Activated CD8-positive, alpha-beta memory T cell treated with anti-CD3 and anti-CD28 coated beads for 36 hours (primary cell): ENCODE results near the gene FAM13C. TPM values are rescaled to one million over a fixed set of nuclear protein-coding genes. Genes with fewer than 3 reads are reported as not detected.

Source experiments
- CTCF ChIA-PET: fragments of 350-600 bp; sonication (Branson Sonifier 250); formaldehyde crosslinking; loops from one replicate; lab custom pipeline; 2021; ENCODE audit warnings: antibody characterized with exemption; lab: Charles Lee
- POLR2A ChIA-PET: fragments of 350-600 bp; sonication (Branson Sonifier 250); formaldehyde crosslinking; loops from one replicate; lab custom pipeline; 2021; ENCODE audit warnings: antibody characterized with exemption; lab: Charles Lee
- total RNA-seq, 2 experiments: library from RNA; stranded (reverse); gene quantifications; one replicate each; pipeline ENCODE4 v1.2.3, GENCODE V29; 2021

Gene FAM13C
- total RNA-seq, 2 experiments from 2014 or later, result not detected

DNA sequence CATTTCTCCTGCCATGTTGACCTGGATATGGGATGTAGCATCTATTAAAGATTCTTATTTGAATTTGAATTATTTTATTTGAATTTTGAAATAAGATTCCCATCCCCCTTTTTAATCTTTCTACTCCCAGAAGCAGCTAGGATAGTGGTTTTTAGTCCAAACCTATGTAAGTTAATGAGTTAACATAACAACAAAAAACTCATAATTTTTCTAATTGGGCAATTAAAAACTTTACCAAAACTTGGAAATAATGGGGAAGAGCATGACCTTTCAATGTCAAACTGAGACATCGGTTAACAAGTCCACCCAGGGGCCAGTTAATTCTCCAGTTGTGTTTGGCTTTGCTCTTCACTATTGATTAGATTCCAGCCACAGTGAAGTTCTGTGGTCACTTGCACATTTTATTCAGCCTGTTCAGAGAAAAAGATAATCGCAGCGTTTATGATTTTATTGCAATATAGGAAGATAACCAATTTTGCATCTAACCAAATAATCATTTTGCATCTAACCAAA is 1.2 kb upstream of the FAM13C start:
- ChIA-PET CTCF (no interaction called here), POLR2A (no interaction called here)

DNA sequence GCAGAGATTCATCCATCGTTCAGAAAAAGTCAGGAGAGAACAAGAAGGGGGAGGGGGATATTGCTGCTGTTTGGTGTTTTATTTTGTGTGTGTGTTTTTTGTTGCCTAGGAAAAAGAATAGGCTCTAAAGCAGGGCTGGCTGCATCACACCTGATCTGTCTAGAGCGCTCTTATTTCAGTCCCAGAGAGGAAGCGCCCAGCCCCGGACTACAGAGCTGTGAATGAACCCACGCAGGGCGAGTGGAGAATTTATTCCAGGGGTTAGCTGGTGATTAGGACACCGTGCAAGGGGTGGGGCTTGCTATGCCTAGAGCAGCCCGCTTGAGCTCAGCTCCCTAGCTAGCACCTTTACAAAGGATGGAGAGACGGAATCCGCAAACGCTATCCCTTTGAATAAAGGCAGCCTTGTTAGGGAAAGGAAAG is 621 bp upstream of the FAM13C start:
- POLR2A ChIA-PET, result no interaction called here

DNA sequence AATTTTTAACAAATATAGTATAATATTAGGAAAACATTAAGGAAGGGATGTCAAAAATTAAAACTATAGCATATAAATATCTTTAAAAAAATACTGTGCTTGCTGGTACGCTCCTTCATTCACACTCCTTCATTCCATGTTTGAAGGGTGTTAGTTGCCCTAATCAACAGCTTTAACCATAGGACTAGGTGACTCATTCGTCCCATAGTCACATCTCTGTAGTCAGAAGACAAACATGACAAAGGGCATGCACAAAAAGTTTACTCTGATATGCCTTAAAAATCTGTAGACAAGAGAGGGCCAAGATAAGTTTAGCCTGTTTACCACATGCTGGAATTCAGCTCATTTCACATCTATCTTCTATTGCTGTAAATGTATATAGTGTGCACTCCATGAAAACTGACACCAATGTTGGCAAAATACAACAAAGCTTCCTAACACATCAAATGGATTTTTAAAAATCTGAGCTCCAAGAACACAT is 646 bp downstream of the FAM13C start:
- ChIA-PET CTCF (no interaction called here), POLR2A (no interaction called here)

More for the DNA sequence above, 621 bp upstream of the FAM13C start:
- CTCF ChIA-PET, result no interaction called here

DNA sequence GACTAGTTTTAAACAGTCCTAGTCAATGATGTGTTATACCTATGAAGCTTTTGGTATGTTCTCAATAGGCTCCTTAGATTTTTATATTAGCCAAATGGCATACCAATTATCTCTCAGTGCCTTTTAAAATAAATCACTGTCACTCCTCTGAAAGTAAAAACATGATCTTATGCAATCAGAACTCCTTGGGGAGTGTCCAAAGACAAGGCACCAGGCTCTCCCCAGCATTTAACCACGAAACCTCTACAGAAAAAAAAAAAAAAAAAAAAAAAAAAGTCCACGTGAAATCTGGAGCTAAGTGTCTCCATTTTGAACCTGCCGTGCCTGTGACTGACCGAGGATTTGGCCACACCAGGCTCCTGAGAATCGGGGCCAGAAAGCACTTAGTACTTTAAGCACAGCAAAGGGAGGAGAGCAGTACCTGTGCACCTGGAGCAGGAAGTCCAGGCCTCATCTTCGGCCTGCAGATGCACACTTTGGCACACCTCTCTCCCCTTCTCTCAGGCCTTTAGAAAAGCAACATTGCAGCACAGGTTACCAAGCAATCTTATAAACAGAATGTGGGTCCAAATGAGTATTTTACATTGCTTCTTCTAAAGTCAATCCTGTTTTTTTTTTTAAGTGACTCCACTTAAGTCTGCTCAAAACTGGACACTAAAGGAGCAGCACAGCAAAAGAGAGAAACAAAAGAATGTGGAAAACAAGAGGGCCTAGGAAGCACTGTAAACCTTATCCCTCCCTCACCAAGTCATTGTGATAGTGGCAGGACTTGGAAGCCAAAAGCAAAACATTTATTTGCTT is 1.5 kb downstream of the FAM13C start:
- ChIA-PET CTCF (no interaction called here), POLR2A (interaction anchor here (0.6 kb wide), 1 partner anchor 839 kb away, joined by 3 read pairs; no protein-coding TSS in a partner anchor)

DNA sequence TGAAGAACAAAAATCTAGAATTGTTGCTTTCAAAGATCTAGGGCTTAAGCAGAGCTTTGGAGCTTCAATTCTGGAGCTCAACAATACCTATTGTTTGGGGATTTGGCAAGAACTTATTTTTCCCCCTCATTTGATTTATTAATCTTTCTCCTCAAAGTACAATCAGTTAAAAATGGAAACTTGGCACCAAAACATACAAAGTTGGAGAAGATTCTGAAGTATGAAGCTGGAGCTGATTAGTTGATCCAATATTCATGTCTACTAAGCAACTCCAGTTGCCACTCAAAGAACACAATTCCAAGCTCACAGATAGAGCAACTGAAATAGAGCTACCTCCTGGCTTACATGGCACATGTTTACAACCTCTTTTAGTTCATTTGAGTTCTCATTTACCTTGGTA is 3.8 kb downstream of the FAM13C start:
- ChIA-PET CTCF (no interaction called here), POLR2A (no interaction called here)

DNA sequence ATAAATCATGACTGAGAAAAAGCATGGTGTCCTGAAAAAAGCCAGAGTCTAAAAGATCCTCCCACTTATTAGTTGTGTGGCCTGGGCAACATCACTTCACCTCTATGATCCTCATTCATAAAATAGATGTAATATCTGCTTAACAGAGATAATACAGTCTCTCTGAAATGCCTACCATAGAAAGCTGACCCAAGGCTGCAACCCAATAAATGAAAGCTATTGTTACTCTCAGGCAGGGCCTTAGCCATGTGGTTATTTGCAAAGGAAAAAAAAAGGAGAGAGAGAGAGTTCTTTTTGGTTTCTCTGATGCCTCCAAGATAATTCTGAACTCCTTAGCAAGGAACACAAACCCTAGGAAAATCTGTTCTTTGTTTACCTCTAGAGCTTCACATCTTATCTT is 7.9 kb downstream of the FAM13C start:
- ChIA-PET POLR2A (no interaction called here), CTCF (no interaction called here)

DNA sequence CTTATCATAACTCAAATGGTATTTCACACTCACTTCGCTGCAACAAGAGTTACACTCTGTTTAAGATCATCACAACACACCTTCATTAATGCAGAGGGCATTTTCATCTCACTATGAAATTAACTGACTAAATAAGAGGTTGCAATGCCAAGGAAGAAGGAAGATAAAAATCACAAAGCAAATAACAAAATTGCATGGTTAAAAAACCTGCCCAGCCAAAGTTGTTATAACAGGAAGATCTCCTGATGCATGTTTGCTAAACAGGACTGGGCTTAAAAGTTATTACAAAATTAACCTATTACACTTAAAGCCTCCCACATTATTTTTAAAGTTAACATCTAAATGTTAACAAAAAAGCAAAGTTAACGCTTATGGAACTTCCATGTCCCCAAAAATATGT is 11.8 kb downstream of the FAM13C start:
- POLR2A ChIA-PET, result no interaction called here
- CTCF ChIA-PET, result no interaction called here

DNA sequence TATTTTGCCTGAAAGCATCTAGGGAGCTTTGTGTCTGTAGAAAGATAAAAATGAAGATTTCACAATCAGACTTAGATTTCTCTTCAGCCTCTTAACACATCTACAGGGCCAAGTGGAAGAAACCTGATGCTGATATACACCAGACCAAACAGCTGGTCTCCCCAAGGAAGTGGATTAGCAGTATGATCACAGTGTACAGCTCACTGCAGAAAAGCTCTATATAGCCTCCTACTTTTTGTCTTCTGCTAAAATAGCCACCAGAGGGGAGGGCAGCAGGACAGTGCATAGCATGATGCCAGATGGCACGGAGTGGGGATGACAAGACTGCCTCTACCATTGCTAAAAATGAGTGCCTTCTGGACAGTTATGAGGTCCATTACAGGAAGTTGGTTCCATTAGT is 16.0 kb downstream of the FAM13C start:
- ChIA-PET CTCF (no interaction called here), POLR2A (no interaction called here)

DNA sequence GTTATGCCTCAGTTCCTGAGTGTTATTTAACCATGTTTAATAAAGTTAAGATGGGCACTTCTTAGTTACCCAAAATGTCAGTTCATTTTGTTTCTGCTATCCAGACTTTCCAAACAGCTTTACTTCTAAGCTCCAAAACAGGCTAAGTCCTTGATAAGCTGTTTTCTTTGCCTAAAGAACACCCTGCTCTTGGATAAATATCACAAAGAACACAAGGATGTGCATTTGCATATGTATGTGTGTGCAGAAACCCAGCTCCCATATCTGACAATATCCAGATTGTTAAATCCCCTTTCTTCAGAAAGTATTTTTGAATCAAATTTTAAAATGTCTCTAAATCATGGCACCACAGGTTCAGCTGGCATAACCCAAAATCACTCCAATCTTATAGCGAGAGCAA is 19.6 kb downstream of the FAM13C start:
- ChIA-PET CTCF (no interaction called here), POLR2A (no interaction called here)

DNA sequence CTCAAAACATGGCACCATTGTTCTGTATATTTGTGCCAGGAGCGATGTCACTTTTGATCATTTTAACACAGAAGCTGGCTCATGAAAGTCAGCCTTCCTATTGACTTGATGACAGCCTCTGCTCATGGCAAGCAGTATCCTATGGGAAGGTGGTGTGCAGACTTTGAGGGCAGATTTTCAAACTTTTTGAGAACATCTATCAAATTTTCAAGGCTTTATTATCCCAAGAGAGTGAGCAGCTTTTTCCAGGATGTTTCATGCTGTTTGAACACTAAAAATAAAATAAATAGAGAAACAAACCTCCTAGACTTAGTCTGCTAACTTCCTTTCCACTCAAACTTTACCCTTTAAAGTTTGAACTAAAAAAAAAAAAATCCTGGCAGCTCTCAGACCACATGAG is 20.3 kb downstream of the FAM13C start:
- POLR2A ChIA-PET, result no interaction called here
- CTCF ChIA-PET, result no interaction called here

DNA sequence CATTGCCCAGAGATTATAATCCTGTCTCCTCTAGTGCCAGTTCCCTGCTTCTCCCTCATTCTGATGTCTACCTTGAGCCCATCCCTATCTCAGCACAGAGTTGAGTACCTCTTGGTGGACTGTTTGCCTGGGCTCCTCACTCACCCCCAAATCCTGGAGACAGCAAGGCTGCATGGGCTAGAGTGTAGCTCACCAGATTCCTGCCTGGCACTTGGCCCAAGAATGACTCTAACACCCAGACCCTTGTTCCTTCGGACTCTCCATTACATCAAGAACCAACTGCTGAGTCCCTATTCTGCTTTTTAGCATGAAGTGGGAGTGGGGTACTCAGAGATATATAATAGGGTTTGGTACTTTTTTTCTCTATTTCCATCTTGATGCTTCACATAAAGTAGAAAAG is 22.1 kb downstream of the FAM13C start:
- POLR2A ChIA-PET, result no interaction called here
- CTCF ChIA-PET, result no interaction called here

DNA sequence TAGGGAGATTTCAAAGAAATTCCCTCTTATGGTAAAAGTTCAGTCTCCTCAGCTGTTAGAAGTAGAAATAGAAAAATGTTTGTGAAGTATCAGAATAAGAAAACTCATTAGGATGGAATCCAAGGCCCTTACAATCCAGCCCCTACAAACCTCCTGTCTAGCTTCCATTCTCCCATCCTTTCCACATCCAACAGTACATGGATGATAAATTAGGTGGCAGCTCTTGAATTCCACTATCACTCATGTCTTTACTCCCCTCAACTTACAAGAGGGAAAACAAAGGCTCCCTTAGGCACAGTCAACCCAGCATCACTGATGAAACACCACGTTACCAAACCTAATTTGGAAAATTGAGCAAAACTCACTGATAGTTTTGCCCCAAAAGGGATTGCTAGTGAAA is 23.0 kb downstream of the FAM13C start:
- CTCF ChIA-PET, result no interaction called here
- POLR2A ChIA-PET, result no interaction called here

DNA sequence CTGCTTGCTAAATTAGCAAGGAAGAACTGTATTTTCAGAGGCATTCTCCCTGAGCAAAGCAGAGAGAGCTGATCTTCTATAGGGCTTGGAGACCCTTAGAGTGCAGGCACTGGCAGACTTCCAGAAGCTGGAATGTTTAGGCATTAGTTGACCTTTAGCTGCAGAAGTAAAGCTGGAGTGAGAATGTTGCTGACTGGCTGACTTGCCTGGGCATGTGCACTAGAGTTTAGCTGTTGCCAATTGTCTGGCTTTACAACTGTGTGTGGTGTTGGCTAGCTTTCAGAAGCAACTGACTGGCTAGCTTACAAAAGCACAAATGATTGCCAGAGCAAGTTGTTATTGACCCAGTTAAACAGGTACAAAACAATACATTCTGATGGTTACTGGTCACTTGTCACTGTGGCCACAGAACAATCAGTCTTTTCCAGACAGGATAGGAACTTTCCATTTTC is 25.1 kb downstream of the FAM13C start:
- CTCF ChIA-PET, result no interaction called here
- POLR2A ChIA-PET, result no interaction called here

DNA sequence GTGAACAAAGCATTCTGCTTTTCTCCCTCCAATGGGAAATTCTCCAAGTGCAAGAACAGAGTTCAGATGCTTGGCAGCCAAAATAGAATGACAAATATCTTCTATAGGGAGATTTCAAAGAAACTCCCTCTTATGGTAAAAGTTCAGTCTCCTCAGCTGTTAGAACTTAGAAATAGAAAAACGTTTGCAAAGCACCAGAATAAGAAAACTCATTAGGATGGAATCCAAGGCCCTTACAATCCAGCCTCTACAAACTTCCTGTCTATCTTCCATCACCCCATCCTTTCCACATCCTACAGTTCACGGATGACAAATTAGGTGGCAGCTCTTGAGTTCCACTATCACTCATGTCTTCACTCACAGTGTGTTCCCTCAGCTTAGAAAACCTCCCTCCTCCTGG is 25.7 kb downstream of the FAM13C start:
- CTCF ChIA-PET, result no interaction called here
- POLR2A ChIA-PET, result no interaction called here

DNA sequence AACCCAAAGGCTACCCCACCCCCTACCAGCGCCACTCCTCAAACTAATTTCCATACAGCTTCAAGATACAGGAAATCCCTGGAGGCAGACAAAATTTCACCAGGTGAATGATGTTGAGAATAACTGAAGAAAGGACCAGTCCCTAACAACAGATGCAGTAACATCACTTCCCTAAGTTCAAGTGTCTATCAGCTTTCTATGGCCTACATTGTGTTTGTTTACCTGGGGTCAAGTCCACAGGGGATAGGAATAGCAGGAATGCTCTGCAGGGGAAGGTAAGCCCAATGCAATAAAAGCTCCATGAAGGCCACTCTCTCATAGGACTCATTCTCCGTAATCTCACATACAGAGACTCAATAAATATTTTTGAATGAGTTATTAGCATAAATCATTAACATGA is 26.9 kb downstream of the FAM13C start:
- POLR2A ChIA-PET, result no interaction called here
- CTCF ChIA-PET, result no interaction called here

DNA sequence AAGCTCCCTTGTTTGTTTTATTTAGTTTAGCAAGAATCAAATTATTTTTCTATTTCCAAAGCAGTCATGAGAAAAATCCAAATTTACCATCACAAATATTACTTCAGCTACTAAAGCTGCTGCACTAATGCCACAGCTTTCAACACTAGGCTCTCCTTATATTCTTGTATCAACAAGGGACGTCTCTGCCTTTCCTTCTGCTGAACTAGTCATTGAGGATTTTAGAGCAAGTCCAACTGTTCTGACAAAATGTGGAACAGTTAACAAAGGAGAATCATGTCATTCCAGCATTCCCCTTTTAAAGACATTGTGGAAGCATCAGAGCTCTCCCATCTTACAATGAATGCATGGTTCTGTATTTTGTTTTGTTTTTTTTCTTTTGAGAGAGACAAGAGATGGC is 28.6 kb downstream of the FAM13C start:
- CTCF ChIA-PET, result no interaction called here
- POLR2A ChIA-PET, result no interaction called here

DNA sequence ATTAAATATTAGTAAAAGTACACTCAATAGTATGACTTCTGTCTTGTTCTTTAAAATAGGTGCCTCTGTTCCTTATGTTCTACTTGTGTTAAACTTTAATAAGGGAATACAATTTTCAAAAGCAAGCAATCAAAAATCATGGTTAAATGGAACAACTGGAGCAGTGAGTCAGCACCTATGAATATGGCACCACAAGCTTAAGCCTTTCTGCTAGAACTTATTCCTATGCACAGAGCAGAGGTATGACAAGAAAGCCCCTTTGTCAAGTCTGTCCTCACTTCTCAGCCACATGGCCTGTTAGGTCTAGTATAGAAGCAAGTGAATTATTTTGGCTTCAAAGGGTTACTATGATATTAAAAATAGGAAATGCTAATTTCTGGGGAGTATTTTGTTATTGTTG is 29.8 kb downstream of the FAM13C start:
- ChIA-PET CTCF (no interaction called here), POLR2A (no interaction called here)

DNA sequence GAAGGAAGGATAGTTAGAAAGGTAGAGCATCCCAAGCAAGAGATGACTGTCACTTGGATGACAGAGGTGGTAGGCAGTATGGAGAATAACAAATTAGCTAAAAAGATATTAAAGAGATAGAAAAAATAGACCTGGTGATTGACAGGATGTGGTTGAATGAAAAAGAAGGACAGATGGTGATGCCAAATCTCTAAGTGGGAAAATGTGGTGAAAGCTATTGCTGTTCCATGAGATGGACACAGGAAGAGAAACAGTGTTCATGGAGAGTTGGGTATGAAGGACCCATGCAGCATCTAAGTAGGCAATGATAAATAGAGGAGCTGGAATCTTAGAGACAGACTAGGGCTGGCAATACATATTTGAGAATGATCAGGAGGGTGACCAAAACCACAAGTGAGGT is 30.7 kb downstream of the FAM13C start:
- ChIA-PET CTCF (no interaction called here), POLR2A (no interaction called here)

DNA sequence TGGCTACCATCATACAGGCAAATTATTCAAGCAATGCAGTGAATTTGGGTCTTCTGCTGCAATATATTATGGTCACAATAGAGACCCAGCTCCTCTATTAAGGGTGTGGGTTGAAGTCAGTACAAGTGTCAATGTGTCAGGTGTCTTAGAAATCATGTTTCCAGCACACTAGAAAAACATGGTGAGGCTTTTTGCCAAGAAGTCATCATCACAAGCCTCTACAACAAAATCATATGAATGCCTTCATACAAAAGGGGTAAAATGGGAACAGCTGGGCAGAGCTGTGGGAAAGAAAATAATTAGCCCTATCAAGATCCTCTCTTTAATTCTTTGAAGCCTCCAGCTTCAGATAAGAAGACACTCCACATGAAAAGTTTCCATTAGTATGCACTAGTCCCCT is 37.2 kb downstream of the FAM13C start:
- ChIA-PET POLR2A (no interaction called here), CTCF (no interaction called here)

DNA sequence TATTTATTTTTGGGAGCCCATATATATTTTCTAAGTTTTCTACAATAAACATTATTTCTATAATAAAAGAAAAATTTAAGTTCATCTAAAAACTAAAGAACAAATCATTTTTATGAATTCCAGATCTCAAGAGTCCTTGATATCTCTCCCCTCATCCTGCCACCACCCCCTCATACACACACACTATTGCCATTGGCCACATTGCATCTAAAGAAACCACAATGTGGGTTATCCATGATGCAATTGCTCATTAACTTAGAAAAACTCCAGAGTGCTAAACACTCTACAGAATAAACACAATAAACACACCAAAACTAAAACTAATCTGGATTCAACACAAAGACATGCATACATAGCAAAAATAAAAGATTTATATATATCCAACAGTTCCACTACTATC is 37.8 kb downstream of the FAM13C start:
- POLR2A ChIA-PET, result no interaction called here
- CTCF ChIA-PET, result no interaction called here

DNA sequence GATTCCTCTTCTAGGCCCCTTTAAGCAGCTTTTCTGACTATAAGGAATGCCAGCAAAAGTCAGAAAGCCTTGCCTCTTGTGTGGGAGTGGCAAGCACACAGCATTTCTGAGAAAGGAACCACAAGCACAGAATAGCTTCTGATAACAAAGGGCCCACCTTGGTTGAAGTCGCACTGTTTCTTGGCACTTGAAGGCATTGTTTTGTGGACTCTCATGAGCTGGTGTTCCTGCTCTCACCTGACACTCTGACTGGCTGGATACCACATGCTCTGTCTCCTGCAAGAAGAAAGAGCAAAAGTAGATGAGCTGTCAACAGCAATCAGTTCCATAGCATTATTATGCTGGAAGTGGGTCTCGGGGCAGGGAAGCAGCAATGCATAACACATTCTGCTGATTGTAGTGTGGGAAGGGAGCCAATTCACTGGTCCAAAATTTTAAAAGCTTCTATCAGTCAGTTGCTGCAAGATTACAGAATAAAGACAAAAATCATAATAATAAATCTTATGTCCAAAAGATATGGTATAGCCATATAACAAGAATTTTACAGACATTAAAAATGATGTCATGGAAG is 38.4 kb downstream of the FAM13C start:
- ChIA-PET POLR2A (no interaction called here), CTCF (no interaction called here)
